ENCODE data around the gene USH2A.
A peak's percentile ranks its signal among the peaks of the same experiment; 100 is the strongest.

The USH2A gene

DNA sequence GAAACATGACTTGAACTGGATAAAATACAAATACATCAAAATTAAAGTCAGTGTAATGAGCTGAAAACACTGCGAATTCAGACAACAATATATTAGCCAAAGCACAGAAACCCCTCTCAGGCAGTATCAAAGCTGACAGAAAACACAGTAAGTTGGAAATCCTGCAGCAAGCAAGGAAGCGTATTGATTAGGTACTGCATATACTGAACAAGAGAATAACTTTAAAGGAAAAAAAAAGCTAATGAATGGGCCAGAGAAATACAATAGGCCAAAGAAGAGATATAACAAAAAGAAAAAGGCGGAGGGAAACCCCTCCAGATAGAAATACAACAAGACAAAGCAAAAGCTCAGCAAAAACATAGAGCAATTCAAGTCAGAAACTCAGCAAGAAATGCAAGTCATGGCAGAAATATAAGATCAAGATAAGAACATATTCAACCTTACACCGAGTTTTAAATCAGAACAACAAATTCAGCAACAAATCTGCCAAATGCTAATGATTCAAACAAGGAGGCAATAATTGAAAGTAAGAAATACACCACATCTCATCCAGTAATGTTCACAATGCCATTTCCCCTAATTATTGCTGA lies 299.0 kb downstream of the USH2A start:
- DNase-seq (ENCODE audit: low spot score), result no peak

DNA sequence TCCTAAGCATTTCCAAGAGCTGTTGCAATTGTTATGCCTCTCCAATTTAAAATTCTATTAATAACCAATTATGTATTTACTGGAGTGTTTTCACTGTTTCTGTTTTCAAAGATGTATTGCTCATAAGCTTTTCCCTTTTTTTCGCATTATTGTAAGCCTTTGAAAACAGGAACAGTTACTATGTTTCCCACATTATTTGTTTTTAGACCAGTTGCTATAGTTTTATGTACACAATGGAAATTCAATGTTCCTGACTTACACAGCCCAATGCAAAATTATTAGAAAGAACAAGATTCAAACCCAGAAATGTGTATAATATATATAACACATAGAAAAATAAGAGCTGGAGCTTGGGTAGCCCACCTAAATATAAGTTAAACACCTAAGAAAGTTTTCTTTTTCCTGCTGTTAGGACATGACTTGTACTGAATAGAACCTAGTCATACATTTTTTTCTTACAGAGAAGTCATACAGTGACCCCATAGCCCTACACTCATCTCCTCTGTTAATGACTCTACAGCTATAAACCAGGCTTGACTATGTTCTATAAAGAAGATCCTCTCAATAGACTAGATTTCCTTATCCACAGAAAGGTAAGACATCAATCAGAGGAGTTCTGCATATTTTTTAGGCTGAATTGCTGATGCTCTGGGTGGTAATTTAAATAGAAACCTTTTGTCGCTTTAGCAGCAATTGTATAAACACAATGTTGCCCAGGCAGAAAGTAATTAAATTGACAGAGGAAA lies 299.6 kb downstream of the USH2A start:
- no peak for DNase-seq (ENCODE audit: low spot score)

DNA sequence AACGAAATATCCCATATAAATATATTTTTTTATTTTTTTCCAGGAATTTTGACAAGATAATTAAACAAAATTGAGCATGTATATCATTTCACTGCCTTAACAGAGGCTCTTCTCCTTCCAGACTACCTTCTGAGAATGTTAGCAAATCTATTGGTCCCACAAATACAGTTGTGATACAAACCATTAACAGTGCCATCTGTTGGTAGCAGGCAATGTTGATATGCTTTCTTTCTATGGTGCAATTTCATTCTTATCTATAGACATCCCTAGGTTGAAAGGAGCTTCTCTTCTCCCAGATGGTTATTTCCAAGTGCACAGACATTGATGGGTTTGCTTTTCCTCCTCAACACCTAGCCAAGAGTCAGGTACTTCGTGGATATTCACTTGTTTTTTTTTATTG lies 303.6 kb downstream of the USH2A start:
- DNase-seq (ENCODE audit: low spot score), result peak; percentile 3

DNA sequence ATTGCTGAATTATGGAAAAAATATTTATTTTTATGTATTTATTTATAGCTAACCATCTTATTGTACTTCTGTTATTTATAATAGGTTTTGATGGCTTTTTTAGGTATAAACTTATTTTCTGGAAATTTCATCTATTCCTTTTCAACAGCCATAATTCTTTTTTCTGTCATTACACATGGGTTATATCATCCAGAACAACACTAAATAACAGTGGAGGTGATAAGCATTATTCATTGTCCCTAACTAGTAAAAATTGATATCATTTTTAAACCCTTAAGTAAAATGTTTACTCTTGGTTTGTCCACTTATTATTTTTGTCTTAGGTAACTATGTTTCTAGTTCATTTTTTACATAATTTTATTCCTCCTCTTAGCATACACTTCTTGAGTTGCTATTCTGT lies 309.1 kb downstream of the USH2A start:
- no peak for DNase-seq (ENCODE audit: low spot score)

DNA sequence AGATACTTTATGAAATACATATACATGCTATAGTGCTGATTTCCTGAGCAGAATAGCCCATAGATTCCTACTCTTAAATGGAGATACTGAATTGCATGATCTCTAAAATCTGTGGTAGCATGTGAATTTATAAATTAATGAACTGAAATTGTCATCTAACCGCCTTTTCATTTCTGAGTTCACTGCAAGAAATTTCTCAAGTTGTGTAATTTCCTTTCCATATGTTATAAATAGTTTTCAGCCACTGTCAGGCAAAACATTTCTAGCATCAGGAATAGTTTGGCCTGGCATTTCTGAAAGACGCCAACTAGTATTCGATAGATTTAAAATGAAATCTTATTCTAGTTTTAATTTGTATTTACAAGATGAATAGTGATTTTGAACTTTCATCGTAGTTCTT lies 310.1 kb downstream of the USH2A start:
- DNase-seq (ENCODE audit: low spot score), result no peak

DNA sequence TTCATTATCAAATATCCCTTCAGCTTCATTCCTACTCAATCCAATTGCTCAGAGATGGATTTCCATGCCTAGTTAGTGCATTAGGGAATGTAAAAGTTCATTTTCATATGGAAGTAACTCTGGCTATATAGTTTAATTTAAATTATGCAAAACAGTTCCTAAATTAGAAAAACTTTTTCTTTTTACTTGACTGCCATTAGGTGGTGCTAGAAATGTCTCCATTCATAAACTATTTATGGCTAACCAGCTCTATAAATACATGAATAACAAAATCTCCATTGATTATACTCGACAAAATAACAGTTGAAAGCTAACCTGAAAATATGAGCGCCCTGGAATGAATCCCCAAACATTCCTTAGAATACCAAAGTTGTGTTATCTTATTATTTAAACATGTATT lies 311.4 kb downstream of the USH2A start:
- DNase-seq (ENCODE audit: low spot score), result no peak

DNA sequence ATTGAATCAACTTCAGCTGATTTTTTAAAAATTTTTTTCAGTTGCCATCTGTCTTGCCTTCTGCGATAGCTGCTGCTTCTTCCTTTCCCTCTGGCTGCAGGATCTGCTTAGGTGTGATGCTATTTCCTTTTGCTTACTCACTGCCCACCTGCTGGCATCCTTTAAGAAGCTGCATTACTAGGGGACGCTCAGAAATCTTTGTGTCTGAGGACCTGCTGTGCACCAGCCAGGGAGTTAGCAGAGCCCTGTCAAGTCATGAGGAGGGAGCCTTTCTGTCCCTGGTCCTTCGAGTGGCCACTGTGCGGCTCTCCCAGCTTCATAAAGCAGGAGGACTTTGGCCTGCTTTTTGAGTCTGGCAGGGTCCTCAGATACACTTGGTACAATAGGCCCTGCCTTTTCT lies 327.8 kb downstream of the USH2A start:
- DNase-seq (ENCODE audit: low spot score), result no peak

DNA sequence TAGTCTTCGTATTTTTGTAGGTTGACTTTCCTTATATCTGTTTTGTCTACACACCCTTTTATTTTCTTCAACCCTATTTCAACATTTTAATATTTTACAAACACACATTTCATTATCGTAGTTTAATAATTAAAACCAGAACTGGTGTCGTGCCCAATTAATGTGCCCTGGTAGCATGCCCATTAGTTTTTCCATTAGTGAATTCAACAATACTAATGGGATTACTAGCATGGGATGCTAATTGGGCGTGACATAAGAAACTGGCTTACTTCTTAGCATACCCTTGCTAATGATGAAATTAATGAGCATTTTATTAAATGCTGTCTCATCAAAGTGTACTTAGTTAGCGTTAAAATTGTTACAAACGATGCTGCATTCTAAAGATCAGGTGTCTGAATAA lies 332.7 kb downstream of the USH2A start:
- no peak for DNase-seq (ENCODE audit: low spot score)

DNA sequence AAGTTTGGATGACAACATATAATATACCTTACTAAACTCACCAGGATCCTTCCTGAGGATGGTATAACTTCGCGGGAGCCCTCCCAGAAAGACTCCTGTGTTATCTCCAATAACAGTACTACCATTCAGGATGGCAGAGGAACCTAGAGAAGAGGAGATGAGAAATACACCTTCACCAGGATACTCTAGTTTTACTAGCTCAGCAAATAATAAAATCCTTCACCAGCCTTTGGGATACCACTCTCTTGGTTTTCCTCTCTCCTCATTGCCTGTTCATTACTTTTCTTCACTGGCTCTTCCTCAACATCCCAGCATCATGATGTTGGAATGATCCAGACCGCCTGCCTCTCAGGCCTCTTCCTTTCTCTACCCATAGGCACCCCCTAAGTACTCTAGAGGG lies 336.6 kb downstream of the USH2A start:
- DNase-seq (ENCODE audit: low spot score), result no peak

DNA sequence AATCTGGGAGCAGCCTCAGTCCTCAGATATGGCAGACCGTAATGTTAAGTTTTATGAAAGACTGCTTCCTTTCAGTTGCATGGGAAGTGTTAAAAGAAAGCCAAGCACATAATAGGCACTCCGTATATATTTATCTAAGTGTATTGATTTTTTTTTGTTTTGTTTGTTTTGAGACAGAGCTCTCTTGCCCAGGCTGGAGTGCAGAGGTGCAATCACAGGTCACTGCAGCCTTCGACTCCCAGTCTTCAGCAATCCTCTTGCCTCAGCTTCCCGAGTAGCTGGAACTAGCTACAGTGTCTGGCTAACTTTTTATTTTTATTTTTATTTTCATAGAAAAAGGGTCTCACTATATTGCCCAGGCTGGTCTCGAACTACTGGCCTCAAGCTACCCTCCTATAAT lies 341.8 kb downstream of the USH2A start:
- no peak for DNase-seq (ENCODE audit: low spot score)

DNA sequence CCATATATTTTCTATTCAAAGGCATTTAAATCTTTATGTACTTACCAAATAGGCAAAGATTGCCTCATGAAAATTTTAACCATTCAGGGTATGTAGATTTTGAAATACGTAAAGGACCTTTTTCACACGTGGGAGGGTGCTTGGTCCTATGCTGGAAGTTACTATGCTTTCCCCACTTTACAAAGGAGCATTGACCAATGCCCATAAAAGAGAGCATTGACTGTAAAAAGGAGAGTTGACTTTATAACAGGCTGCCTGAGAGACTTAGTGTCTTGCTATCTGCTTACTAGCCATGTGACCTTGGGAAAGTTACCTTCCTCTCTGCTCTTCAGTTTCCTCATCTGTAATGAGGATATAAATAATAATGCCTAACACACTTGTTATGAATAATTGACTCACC lies 346.5 kb downstream of the USH2A start:
- DNase-seq (ENCODE audit: low spot score), result no peak

DNA sequence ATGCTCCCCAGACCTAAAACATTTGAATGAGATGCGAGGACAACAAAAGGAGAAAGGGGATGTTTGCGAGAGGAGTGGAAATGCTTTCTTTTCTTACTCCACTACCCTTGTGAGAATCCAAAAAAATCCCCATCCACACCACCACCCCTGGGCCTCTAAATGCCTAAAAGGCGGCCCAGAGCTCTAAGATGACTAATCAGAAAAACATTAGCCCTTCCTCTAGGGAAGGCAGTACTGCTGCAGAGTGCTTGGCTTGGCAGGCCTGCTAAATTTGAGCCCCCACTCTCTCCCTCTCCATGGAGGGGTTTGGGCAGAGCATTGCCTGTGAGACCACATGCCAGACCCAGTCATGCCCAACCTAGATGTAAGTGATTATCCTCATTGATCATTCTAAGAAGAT lies 347.9 kb downstream of the USH2A start:
- no peak for DNase-seq (ENCODE audit: low spot score)

DNA sequence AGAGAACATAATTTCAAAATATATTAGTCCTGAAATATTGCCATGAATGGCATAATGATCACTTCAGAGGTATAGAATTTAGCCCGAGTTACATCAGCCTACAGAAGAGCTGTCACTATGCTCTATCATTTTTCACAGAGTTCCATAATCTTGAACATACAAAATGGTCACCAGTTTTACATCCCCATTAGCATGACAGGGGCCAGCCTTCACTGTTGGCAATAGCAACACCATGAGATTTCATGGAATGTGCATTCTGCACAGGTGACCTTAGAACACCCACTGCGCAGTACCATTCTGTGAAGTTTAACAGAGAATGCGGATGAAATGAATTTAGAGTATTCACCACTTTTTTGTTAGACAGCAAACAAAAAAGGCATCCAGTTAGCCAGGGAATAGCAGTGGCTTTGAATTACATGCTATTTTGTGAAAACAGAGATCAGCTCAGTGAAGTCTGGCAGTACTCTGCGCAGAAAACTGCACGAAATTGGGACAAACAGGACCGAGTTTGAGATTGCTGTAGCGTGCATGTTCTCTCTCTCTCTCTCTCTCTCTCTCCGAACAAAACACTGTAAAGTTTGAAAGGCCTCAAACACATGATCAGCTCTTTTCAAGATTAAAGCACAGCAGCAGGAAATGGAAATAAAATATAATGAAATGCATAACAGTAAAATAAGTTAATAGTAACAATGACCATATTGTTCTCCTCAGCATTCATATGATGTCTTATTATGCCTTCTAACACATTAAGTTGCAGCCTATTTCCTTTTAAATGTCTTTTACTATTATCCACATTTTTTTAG lies 349.3 kb downstream of the USH2A start:
- no peak for DNase-seq (ENCODE audit: low spot score)

DNA sequence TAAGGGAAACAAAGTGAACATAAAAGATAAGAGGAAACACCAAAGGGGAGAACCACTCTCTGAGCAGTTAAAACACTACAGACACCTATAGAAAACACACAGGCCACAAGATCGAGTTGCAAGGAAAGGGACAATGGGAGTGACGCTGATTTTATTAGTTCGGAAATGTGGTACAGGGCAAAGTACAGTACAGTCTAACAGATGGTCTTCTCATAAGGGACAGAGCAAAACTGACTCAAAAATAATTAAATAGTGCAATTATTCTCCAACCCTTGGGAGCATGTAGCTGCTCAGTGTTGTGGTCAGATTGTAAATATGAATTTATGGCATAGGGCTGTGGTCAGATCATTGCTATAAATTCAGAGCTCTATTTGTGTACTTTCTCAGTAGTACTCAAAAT lies 352.0 kb downstream of the USH2A start:
- no peak for DNase-seq (ENCODE audit: low spot score)

DNA sequence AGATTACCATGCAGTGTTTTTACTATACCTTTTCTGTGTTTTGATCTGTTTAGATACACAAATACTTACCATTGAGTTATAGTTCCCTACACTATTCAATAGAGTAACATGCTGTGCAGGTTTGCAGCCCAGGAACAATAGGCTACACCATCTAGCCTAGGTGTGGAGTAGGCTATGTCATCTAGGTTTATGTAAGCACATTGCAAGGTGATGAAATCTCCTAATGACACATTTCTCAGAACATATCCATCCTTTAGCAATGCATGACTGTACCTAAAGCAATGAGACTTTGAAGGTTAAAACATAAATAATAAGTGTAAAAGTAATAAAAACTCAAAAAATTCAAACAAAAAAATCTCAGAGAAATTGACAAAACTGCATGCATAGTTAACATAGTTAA lies 358.6 kb downstream of the USH2A start:
- no peak for DNase-seq (ENCODE audit: low spot score)

DNA sequence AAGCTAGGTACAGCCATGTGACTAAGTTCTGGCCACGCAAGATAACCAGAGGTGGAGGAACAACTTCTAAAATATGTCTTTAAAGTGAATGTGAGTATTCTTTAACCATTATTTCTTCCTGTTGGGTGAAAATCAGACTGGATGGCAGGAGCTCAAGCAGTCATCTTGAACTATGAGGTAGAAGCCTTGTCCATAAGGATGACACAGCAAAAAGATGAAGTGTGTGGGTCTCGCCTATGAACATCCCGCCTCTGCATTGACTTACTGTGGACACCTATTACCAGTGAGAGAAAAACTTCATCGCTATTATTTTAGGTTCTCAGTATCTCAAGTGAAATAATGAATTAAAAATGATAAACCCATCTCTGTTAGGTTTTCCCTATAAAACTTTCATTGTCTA lies 365.3 kb downstream of the USH2A start:
- no peak for DNase-seq (ENCODE audit: low spot score)

DNA sequence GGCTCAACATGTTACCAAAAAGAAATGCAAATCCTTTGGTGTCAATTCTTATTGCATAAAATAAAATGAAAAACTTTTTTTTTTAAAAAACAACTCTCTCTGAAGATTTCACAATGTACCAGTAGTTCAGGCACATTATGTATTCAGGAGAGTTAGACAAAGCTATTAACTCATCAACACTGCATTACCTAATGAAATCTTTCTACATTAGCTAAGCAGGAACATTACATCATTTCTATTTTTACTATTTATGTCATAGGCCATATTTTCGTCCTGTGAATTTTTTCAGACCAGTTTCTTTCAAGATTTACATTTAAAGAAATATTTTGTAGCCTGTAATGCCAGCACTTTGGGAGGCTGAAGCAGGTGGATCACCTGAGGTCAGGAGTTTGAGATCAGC lies 366.2 kb downstream of the USH2A start:
- no peak for DNase-seq (ENCODE audit: low spot score)

DNA sequence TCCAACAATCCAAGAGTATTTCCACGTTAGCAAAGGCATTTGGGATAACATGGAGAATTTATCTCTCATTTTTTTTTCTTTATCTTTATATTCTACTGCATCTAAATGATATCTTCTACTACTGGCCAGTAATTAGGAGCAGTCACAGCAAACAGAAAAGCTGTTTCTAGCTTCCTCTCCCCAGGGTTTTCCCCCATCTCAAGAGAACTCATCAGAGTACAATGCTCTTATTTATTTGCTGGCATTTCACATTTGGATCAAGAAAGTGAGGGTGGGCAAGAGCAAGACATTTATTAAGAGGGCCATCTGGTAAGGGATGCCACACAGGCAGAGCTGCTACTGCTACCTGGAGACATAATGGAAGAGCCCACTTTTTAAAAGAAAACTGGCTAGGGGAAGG lies 368.2 kb downstream of the USH2A start:
- no peak for DNase-seq (ENCODE audit: low spot score)

DNA sequence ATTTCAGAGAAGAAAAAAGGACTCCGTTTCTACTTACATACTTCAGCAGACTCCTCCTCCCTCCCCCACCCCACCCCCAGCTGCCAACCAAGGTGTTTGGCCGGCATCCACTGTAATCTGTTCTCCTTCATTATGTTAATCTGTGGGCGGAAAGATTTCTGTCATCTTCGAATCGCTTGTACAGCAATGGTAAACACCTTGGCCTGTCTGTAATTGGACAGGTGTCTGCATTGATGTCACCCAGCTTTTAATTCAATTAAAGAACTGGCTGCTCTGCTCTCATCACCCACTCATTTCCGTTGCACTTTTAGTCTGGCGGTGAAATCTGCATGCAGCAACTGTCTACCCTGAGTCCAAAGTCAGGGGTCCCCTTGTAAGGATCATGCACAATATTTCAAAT lies 368.6 kb downstream of the USH2A start:
- no peak for DNase-seq (ENCODE audit: low spot score)

DNA sequence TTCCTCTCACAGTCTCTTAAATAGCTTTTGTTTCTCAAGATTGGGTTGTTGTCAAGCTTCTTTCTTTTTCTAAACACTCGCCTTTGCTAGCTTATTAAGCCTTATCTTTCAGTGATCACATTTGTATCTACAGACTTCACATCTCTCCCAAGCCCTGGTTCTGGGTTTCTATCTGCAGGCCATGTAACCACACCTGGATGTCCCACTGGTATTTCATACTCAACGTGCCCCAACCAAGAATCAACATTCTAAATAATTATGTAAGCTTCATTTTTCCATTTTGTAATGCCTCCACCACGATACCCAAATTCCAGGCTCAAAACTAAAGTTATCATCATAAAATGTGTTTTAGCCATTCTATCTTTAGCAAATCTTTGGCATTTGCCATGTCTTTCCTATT lies 372.2 kb downstream of the USH2A start:
- DNase-seq (ENCODE audit: low spot score), result no peak

DNA sequence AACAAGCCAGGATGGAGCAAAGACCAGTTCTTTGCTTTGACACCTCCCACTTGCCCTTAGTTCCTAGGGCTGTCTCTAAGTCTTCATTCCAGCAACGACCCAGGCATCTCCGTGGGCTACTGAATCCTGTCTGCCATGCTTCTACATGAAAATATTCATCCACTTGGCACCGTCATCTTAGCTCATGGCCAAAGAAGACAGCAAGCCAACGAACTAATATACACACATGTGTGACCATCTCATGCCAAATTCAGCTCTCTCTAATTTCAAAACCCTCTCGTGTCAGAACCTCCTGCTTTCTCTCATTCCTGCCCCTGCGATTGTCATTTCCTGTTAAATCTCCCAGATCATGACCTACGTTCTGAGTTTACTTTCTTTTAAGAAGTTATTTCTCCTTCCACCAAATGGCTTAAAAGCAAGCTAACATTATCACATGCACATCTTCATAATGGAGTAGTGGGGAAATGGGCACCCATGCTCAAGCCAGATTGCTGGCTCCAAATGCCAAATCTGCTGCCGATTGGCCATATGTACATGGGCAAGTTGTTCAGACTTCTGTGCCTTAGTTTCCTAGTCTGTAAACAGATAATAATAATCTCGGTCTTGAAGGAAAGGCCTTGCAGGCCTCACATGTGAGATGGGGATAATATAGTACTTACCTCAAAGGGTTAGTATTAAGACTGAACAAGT lies 373.4 kb downstream of the USH2A start:
- DNase-seq (ENCODE audit: low spot score), result no peak

DNA sequence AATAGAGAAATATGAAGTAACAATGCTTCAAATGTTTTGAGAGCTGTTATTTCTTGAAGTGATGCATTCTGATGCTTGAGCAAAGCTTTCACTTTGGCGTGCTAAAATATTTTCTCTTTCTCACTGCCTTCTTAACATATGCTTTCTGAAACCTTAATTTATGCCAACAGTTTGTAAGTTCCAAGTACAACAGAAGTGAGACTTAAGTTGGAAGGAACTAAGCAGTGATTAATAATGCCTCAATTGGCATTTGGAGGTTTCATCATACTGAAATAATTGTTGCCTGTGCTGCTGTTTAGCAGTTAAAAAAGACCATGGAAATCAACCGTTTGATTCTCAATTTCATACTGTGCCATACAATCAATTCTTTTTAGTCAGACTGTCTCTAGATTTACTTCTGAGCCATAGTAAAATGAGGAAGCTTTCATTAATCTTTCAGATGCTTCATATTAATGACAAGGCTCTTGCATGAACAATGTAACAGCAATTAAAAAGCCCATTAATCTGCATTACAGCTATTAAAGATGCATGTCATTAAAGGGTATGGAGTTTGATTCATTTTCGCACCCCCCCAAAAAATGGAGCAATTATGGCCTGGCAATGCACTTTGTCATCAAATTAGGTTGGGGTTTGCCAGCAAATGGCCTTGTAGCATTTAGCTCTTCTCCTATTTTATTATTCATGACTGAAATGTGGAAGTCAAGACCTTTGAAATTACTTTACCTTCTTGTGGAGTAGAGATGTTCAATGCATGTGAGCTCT lies 375.3 kb downstream of the USH2A start:
- no peak for DNase-seq (ENCODE audit: low spot score)
